Stomach (tissue), 9 donors: ENCODE measurements around the gene BPNT1. TPM values are rescaled to one million over a fixed set of nuclear protein-coding genes. Genes with fewer than 3 reads are reported as not detected.

Experiments used
- DNase-seq, 2 donors: peaks; one replicate each; pipeline versions ENCODE4 v3.0.0 to v3.0.0-alpha.2; 2013 to 2019
- H3K27ac ChIP-seq, 5 donors: fragments of 200-600 bp in 4 of 5; sonication (generic) in 4 of 5; one replicate each; pipeline ENCODE4 v1.5.1; 2013 to 2019; ENCODE audit warnings: mild to moderate bottlenecking in 1 of 5, moderate library complexity in 1 of 5
- H3K27me3 ChIP-seq, 3 donors: fragments of 200-600 bp; sonication (generic); one replicate each; pipeline ENCODE4 v1.5.1; 2017 to 2019; ENCODE audit warnings: mixed run types in 1 of 3
- H3K36me3 ChIP-seq, 4 donors: fragments of 200-600 bp; sonication (generic); 1 replicate in 3 of 4; 2 replicates in 1 of 4; pipeline ENCODE4 v1.5.1; 2016 to 2019
- H3K4me1 ChIP-seq, 4 donors: fragments of 200-600 bp; sonication (generic); one replicate each; pipeline ENCODE4 v1.5.1; 2016 to 2019
- H3K4me3 ChIP-seq, 4 donors: fragments of 200-600 bp; sonication (generic) in 3 of 4; one replicate each; pipeline ENCODE4 v1.5.1; 2016 to 2019; ENCODE audit warnings: mild to moderate bottlenecking in 1 of 4
- H3K9me3 ChIP-seq, 4 donors: fragments of 200-600 bp; sonication (generic); one replicate each; pipeline ENCODE4 v1.5.1; 2016 to 2019
- EP300 ChIP-seq: sonication (generic); formaldehyde crosslinking; IDR thresholded peaks from one replicate; pipeline ENCODE4 v1.6.1; 2017; ENCODE audit warnings: antibody characterized with exemption
- POLR2A ChIP-seq, 4 donors: fragments of 450-650 bp; IDR thresholded peaks; one replicate each; pipeline ENCODE4 v1.6.1; 2016; ENCODE audit warnings: antibody characterized with exemption in 4 of 4, control low read depth in 2 of 4, mild to moderate bottlenecking in 1 of 4, moderate library complexity in 1 of 4
- POLR2AphosphoS5 ChIP-seq, 3 donors: sonication (generic); formaldehyde crosslinking; IDR thresholded peaks; one replicate each; pipeline ENCODE4 v1.6.1; 2016; ENCODE audit warnings: antibody characterized with exemption in 3 of 3
- WGBS, 5 donors: extraction: QIAGEN DNeasy Blood & Tissue Kit in 3 of 5; methylation state at CpG; one replicate each; pipeline versions ENCODE4 v1.1.5 to v1.1.7; 2013 to 2018; 5-methylcytosine and 5-hydroxymethylcytosine counted together
- intact Hi-C: fragments of 100-400 bp; cut with DNase I; formaldehyde crosslinking; loops from one replicate; pipeline ENCODE4 v1.15.1; 2023; ENCODE audit warnings: low total_unique reads
- polyA plus RNA-seq, 3 donors: library from polyadenylated mRNA; stranded (reverse); fragments of 200-250 nt; gene quantifications; one replicate each; pipeline ENCODE4 v1.2.3, GENCODE V29; 2013
- total RNA-seq, 5 donors: library from RNA; depleted of rRNA; stranded (reverse); fragments of >200 nt; gene quantifications; one replicate each; pipeline versions ENCODE4 v1.1.0 to v1.2.3, GENCODE V29; 2014 to 2016
- TF ChIP-seq, protein P1 (sequence below), 7 experiments: fragments of 450-650 bp in 4 of 7; fragments of 200-600 bp in 3 of 7; sonication (generic) in 3 of 7; IDR thresholded peaks; one replicate each; pipeline ENCODE4 v1.5.1; 2016 to 2019; ENCODE audit warnings: antibody characterized with exemption in 7 of 7, control low read depth in 2 of 7, mild to moderate bottlenecking in 1 of 7
- donor health status: healthy with polysubstance abuse.
- donor health status: Bipolar disorder and iron deficiency.
- donor health status: healthy.

BPNT1 gene
- total and polyA plus RNA-seq, 8 donors = 7.0 to 28.0 (median 19.8) TPM

DNA sequence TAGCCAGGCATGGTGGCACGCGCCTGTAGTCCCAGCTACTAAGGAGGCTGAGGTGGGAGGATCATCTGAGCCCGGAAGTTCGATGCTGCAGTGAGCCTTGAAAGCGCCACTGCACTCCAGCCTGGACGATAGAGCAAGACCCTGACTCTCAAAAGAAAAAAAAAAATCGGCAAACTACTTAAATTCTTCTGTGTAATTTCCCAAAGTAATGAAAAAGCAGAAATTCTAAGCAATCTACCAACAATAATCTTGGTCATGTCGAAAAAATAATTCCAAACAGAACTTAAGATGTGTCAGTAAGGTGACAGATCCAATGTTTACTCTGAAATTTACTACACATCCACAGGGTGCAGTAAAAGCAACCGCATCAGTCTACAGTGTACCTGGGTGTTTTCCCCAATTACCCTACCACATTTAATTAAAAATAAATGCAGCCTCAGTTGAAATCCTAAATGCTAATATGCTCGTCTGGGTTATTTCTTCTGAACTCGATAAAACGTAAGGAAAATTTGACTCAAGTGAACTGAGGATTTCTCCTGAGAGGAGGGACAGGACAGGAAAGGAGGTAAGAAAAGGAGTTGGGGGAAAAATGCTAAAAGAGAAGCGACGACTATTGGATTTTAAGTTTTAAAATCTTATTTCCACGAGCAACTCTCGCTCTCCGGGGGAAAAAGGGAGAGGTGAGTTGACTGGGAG lies 44.1 kb downstream of the BPNT1 start:
- TF ChIP-seq POLR2A (IDR thresholded peaks at IDR 0.05) = no peak
- intact Hi-C loops = loop anchor here (5.0 kb wide), 1 partner anchor 42 kb away; the partner anchor contains the start of gene BPNT1
- Histone ChIP-seq H3K27ac (peak overlapping the region; percentile 86 to 93 (median 89)), H3K36me3 (peaks cover 0 to 19% (median 15%) of the 10 kb centered on the region in 4 donors), H3K4me1 (peaks cover 0 to 38% (median 26%) of the 10 kb centered on the region in 4 donors), H3K9me3 (no peaks in the 10 kb centered on the region), H3K4me3 (peak overlapping the region; percentile 79 to 90 (median 88)), H3K27me3 (no peaks in the 10 kb centered on the region)
- DNase-seq = peak in 1 of 2 donors; percentile 23
- WGBS, 5 donors = 19 to 28% (median 23%) methylated on average over 17 of the region's 17 CpGs

DNA sequence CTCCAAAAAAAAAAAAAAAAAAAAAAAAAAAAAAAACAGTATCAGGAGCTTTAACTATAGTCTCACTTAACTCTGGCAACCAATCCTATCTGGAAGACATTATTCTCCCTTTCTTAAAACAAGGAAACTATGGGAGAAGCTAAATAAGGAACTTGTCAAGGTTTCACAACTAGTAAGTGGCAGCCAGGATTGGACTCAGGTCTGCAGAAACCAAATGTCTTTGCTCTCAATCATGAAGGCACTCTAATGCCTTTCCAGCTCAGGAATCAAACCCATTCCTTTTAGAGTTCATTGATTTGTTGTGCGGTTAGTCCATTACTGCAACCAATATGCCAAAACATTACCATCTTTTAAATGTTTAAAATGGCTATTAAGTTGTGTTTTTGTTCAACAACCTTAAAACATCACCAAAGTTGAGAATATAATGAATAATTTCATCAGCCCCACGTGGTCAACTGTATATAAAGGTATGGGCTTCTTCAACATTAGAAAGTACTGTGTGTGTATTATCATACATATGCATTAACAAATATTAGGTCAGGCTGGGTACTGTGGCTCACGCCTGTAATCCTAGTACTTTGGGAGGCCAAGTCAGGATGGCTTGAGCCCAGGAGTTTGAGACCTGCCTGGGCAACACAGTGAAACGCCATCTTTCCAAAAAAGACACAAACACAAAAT lies 44.8 kb downstream of the BPNT1 start:
- Histone ChIP-seq H3K36me3 (peaks cover 1 to 26% (median 21%) of the 10 kb centered on the region in 4 donors), H3K27ac (peak overlapping the region in 4 of 5 donors; percentile 86 to 93 (median 89)), H3K9me3 (no peaks in the 10 kb centered on the region), H3K27me3 (no peaks in the 10 kb centered on the region), H3K4me3 (peak overlapping the region; percentile 79 to 90 (median 88)), H3K4me1 (peaks cover 0 to 38% (median 26%) of the 10 kb centered on the region in 4 donors)
- intact Hi-C loops = loop anchor here (5.0 kb wide), 1 partner anchor 42 kb away; the partner anchor contains the start of gene BPNT1
- WGBS, 5 donors = 45 to 58% (median 49%) methylated on average over 4 of the region's 4 CpGs
- no peak for TF ChIP-seq EP300
- no peak for TF ChIP-seq POLR2AphosphoS5 (IDR thresholded peaks at IDR 0.05)
- TF ChIP-seq, protein P1, sequence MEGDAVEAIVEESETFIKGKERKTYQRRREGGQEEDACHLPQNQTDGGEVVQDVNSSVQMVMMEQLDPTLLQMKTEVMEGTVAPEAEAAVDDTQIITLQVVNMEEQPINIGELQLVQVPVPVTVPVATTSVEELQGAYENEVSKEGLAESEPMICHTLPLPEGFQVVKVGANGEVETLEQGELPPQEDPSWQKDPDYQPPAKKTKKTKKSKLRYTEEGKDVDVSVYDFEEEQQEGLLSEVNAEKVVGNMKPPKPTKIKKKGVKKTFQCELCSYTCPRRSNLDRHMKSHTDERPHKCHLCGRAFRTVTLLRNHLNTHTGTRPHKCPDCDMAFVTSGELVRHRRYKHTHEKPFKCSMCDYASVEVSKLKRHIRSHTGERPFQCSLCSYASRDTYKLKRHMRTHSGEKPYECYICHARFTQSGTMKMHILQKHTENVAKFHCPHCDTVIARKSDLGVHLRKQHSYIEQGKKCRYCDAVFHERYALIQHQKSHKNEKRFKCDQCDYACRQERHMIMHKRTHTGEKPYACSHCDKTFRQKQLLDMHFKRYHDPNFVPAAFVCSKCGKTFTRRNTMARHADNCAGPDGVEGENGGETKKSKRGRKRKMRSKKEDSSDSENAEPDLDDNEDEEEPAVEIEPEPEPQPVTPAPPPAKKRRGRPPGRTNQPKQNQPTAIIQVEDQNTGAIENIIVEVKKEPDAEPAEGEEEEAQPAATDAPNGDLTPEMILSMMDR (IDR thresholded peaks at IDR 0.05) = no peak
- no peak for TF ChIP-seq POLR2A (IDR thresholded peaks at IDR 0.05)
- DNase-seq = peak in 1 of 2 donors; percentile 10

DNA sequence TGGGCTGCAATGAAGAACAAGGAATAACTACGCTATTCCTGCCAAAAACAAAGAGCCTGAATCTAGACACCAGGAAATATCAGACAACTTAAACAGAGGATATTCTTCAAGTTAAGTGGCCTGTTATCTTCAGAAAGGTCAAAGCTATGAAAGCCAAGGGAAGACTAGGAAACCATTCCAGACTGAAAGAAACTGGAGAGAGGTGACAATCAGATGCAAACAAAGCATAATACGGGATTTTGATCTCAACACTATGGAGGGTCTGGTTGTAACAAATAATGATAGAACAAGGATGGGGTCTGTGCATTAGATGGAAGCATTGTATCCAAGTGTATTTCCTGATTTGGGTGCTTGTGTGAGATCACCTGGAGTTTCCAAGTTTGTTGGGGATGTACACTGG lies 45.9 kb downstream of the BPNT1 start:
- peaks cover 0 to 38% (median 26%) of the 10 kb centered on the region in 4 donors for H3K4me1 ChIP-seq
- intact Hi-C loops = no loop called here
- H3K9me3 ChIP-seq = no peaks in the 10 kb centered on the region
- TF ChIP-seq EP300 (no peak), POLR2A (IDR thresholded peaks at IDR 0.05) (no peak), POLR2AphosphoS5 (IDR thresholded peaks at IDR 0.05) (no peak)
- TF ChIP-seq, protein P1 (IDR thresholded peaks at IDR 0.05) = no peak
- H3K4me3 ChIP-seq = no peak overlapping the region
- H3K27me3 ChIP-seq = no peaks in the 10 kb centered on the region
- 64 to 73% (median 70%) methylated on average over 2 of the region's 2 CpGs for WGBS, 5 donors
- DNase-seq = no peak
- H3K27ac ChIP-seq = no peak overlapping the region
- peaks cover 13 to 38% (median 33%) of the 10 kb centered on the region in 4 donors for H3K36me3 ChIP-seq

GRCh38 chr1:220040028-220040596 lies 49.5 kb downstream of the BPNT1 start:
- Histone ChIP-seq H3K4me3 (no peak overlapping the region), H3K4me1 (peaks cover 0 to 26% (median 19%) of the 10 kb centered on the region in 4 donors), H3K9me3 (no peaks in the 10 kb centered on the region), H3K27ac (no peak overlapping the region), H3K36me3 (peaks cover 18 to 51% (median 49%) of the 10 kb centered on the region in 4 donors), H3K27me3 (no peaks in the 10 kb centered on the region)
- intact Hi-C loops = no loop called here
- TF ChIP-seq, protein P1 (IDR thresholded peaks at IDR 0.05) = no peak
- TF ChIP-seq EP300 = no peak
- TF ChIP-seq POLR2A (IDR thresholded peaks at IDR 0.05) = no peak
- TF ChIP-seq POLR2AphosphoS5 (IDR thresholded peaks at IDR 0.05) = no peak
- no peak for DNase-seq
- 73 to 82% (median 79%) methylated on average over 5 of the region's 5 CpGs for WGBS, 5 donors
